Stimulated activated CD4-positive, alpha-beta T cell treated with anti-CD3 and anti-CD28 coated beads, Interleukin-15, amount 100 ng/mL, for 48 hours (primary cell): Measurements from ENCODE around the gene GPS2.
"Not testable (repeated sequence)": the region's sequence is repeated elsewhere in the genome, so short reads cannot be mapped to it uniquely, and the experiment has no call there.

Experiments
- DNase-seq, 2 donors: peaks; one replicate each; pipeline ENCODE4 v3.0.0-alpha.2; 2020; ENCODE audit warnings: low read depth in 2 of 2

The GPS2 gene

GRCh38 chr17:7314719-7315569, at the start of gene GPS2:
Gene GPS2 (minus strand): TSS chr17:7315360. CDS start chr17:7315052, 308 bp downstream.
- DNase-seq = peak; percentile 87 to 90

- DNase-seq = no peak
Observed at GRCh38 chr17:7363311-7363710, 48.2 kb upstream of the GPS2 start.

GRCh38 chr17:7361906-7362305, 46.7 kb upstream of the GPS2 start:
- no peak for DNase-seq

GRCh38 chr17:7357381-7357780, 42.2 kb upstream of the GPS2 start:
- no peak for DNase-seq

- no peak for DNase-seq
Observed at GRCh38 chr17:7356756-7357155, 41.6 kb upstream of the GPS2 start.

- DNase-seq = peak; percentile 75 to 86
Observed at GRCh38 chr17:7356072-7356549, 41.0 kb upstream of the GPS2 start.

GRCh38 chr17:7355573-7355972, 40.4 kb upstream of the GPS2 start:
- no peak for DNase-seq

GRCh38 chr17:7355053-7355452, 39.9 kb upstream of the GPS2 start, which contains the start of gene TMEM95:
Gene TMEM95 (plus strand): TSS chr17:7355156. CDS start chr17:7355205, 49 bp downstream.
- no peak for DNase-seq

GRCh38 chr17:7354262-7354843, 39.2 kb upstream of the GPS2 start:
- peak; percentile 17 to 50 for DNase-seq

GRCh38 chr17:7352910-7353635, 37.9 kb upstream of the GPS2 start:
- no peak for DNase-seq

- DNase-seq = no peak
Observed at GRCh38 chr17:7352503-7352889, 37.3 kb upstream of the GPS2 start.

GRCh38 chr17:7351665-7352502, 36.7 kb upstream of the GPS2 start, which contains the start of gene KCTD11:
Gene KCTD11 (plus strand): TSS chr17:7352162.
- DNase-seq = peak; percentile 55 to 78

- DNase-seq = no peak
Observed at GRCh38 chr17:7348478-7349242, 33.5 kb upstream of the GPS2 start.

- DNase-seq = no peak
Observed at GRCh38 chr17:7347630-7348477, 32.7 kb upstream of the GPS2 start.

- no peak for DNase-seq
Observed at GRCh38 chr17:7346761-7347614, 31.8 kb upstream of the GPS2 start.

- DNase-seq = no peak
Observed at GRCh38 chr17:7343250-7343649, 28.1 kb upstream of the GPS2 start.

GRCh38 chr17:7341842-7342241, 26.7 kb upstream of the GPS2 start:
- DNase-seq = no peak

GRCh38 chr17:7340179-7340578, 25.0 kb upstream of the GPS2 start:
- no peak for DNase-seq

- DNase-seq = not testable (repeated sequence)
Observed at GRCh38 chr17:7337600-7337999, 22.4 kb upstream of the GPS2 start.
